Measurements from ENCODE around the gene SIAH3.

GRCh38 chr13:45748941-45749759 is 102.4 kb downstream of the SIAH3 start:
- TF ChIP-seq CTCF (IDR thresholded peaks at IDR 0.05) (no peak), POLR2AphosphoS5 (IDR thresholded peaks at IDR 0.05) (no peak), EP300 (IDR thresholded peaks at IDR 0.05) (no peak), POLR2A (IDR thresholded peaks at IDR 0.05) (no peak)

Data from sigmoid colon (tissue), 4 donors.